Skeletal muscle satellite cell (primary cell): ENCODE results near the gene PPIG.

Experiments used
- H3K27me3 ChIP-seq: 2 replicates; pipeline ENCODE4 v1.7.0; 2013; ENCODE audit warnings: low read length; ENCODE audit not compliant: control insufficient read depth, insufficient read depth
- H3K36me3 ChIP-seq: 2 replicates; pipeline ENCODE4 v1.7.0; 2013; ENCODE audit warnings: mild to moderate bottlenecking, control low read depth, low read length; ENCODE audit not compliant: insufficient read depth
- H3K4me1 ChIP-seq: 2 replicates; pipeline ENCODE4 v1.7.0; 2013; ENCODE audit warnings: low read length; ENCODE audit not compliant: control insufficient read depth, insufficient read depth
- H3K4me2 ChIP-seq: 2 replicates; pipeline ENCODE4 v1.7.0; 2013; ENCODE audit warnings: mild to moderate bottlenecking, low read length
- H3K4me3 ChIP-seq: 2 replicates; pipeline ENCODE4 v1.7.0; 2013; ENCODE audit warnings: low read length
- H3K9ac ChIP-seq: 2 replicates; pipeline ENCODE4 v1.7.0; 2013; ENCODE audit warnings: mild to moderate bottlenecking, low read depth, low read length, moderate library complexity
- H3K9me3 ChIP-seq: replicated peaks from 2 replicates; pipeline ENCODE4 v1.7.0; 2013; ENCODE audit warnings: mild to moderate bottlenecking, control low read depth, low read length

Gene PPIG

GRCh38 chr2:169664978-169665930, 81.1 kb downstream of the PPIG start:
- H3K36me3 ChIP-seq, result no peaks in the 10 kb centered on the region
- no peaks in the 10 kb centered on the region for H3K27me3 ChIP-seq
- H3K9ac ChIP-seq, result no peak overlapping the region
- no peak overlapping the region for H3K4me2 ChIP-seq
- no peaks in the 10 kb centered on the region for H3K9me3 ChIP-seq
- no peaks in the 10 kb centered on the region for H3K4me1 ChIP-seq
- no peak overlapping the region for H3K4me3 ChIP-seq

- no peaks in the 10 kb centered on the region for H3K9me3 ChIP-seq
- H3K4me1 ChIP-seq, result no peaks in the 10 kb centered on the region
- no peak overlapping the region for H3K4me3 ChIP-seq
- no peak overlapping the region for H3K4me2 ChIP-seq
- H3K9ac ChIP-seq, result no peak overlapping the region
- no peaks in the 10 kb centered on the region for H3K36me3 ChIP-seq
- no peaks in the 10 kb centered on the region for H3K27me3 ChIP-seq
These were observed 83.4 kb downstream of the PPIG start for GRCh38 chr2:169667583-169667982.

- no peaks in the 10 kb centered on the region for H3K9me3 ChIP-seq
- H3K9ac ChIP-seq, result no peak overlapping the region
- H3K4me1 ChIP-seq, result no peaks in the 10 kb centered on the region
These were observed 86.1 kb downstream of the PPIG start for GRCh38 chr2:169670215-169670651.

GRCh38 chr2:169670937-169671336, 86.8 kb downstream of the PPIG start:
- Histone ChIP-seq H3K4me3 (no peak overlapping the region), H3K9me3 (no peaks in the 10 kb centered on the region), H3K4me1 (no peaks in the 10 kb centered on the region), H3K27me3 (no peaks in the 10 kb centered on the region), H3K9ac (no peak overlapping the region), H3K4me2 (no peak overlapping the region), H3K36me3 (no peaks in the 10 kb centered on the region)

More at GRCh38 chr2:169670215-169670651, 86.1 kb downstream of the PPIG start:
- H3K27me3 ChIP-seq, result no peaks in the 10 kb centered on the region
- H3K4me2 ChIP-seq, result no peak overlapping the region
- no peak overlapping the region for H3K4me3 ChIP-seq
- H3K36me3 ChIP-seq, result no peaks in the 10 kb centered on the region

- no peak overlapping the region for H3K4me3 ChIP-seq
- no peaks in the 10 kb centered on the region for H3K27me3 ChIP-seq
- H3K4me2 ChIP-seq, result no peak overlapping the region
- H3K9me3 ChIP-seq, result no peaks in the 10 kb centered on the region
- H3K36me3 ChIP-seq, result no peaks in the 10 kb centered on the region
- H3K4me1 ChIP-seq, result no peaks in the 10 kb centered on the region
- H3K9ac ChIP-seq, result no peak overlapping the region
These were observed 88.3 kb downstream of the PPIG start for GRCh38 chr2:169672406-169672805.

GRCh38 chr2:169673106-169673505, 89.0 kb downstream of the PPIG start:
- Histone ChIP-seq H3K4me1 (no peaks in the 10 kb centered on the region), H3K9me3 (no peaks in the 10 kb centered on the region), H3K4me2 (no peak overlapping the region), H3K36me3 (no peaks in the 10 kb centered on the region), H3K4me3 (no peak overlapping the region), H3K27me3 (no peaks in the 10 kb centered on the region), H3K9ac (no peak overlapping the region)

GRCh38 chr2:169673921-169674320, 89.8 kb downstream of the PPIG start:
- Histone ChIP-seq H3K4me3 (no peak overlapping the region), H3K4me1 (no peaks in the 10 kb centered on the region), H3K27me3 (no peaks in the 10 kb centered on the region), H3K4me2 (no peak overlapping the region), H3K36me3 (no peaks in the 10 kb centered on the region), H3K9ac (no peak overlapping the region), H3K9me3 (no peaks in the 10 kb centered on the region)

GRCh38 chr2:169676357-169676756, 92.2 kb downstream of the PPIG start:
- H3K9ac ChIP-seq, result no peak overlapping the region

GRCh38 chr2:169676850-169677249, 92.7 kb downstream of the PPIG start:
- no peaks in the 10 kb centered on the region for H3K4me1 ChIP-seq
- H3K36me3 ChIP-seq, result no peaks in the 10 kb centered on the region
- H3K4me2 ChIP-seq, result no peak overlapping the region
- H3K27me3 ChIP-seq, result no peaks in the 10 kb centered on the region
- no peak overlapping the region for H3K4me3 ChIP-seq
- H3K9ac ChIP-seq, result no peak overlapping the region
- H3K9me3 ChIP-seq, result no peaks in the 10 kb centered on the region

More at GRCh38 chr2:169676357-169676756, 92.2 kb downstream of the PPIG start:
- Histone ChIP-seq H3K27me3 (no peaks in the 10 kb centered on the region), H3K4me1 (no peaks in the 10 kb centered on the region), H3K4me2 (no peak overlapping the region), H3K36me3 (no peaks in the 10 kb centered on the region), H3K9me3 (no peaks in the 10 kb centered on the region), H3K4me3 (no peak overlapping the region)

- Histone ChIP-seq H3K4me3 (no peak overlapping the region), H3K36me3 (no peaks in the 10 kb centered on the region), H3K4me2 (no peak overlapping the region), H3K9me3 (no peaks in the 10 kb centered on the region), H3K9ac (no peak overlapping the region), H3K4me1 (no peaks in the 10 kb centered on the region), H3K27me3 (no peaks in the 10 kb centered on the region)
These were observed 98.9 kb downstream of the PPIG start for GRCh38 chr2:169683054-169683424.

- Histone ChIP-seq H3K4me2 (no peak overlapping the region), H3K36me3 (no peaks in the 10 kb centered on the region), H3K9ac (no peak overlapping the region), H3K4me3 (no peak overlapping the region), H3K4me1 (no peaks in the 10 kb centered on the region), H3K27me3 (no peaks in the 10 kb centered on the region), H3K9me3 (no peaks in the 10 kb centered on the region)
These were observed 99.4 kb downstream of the PPIG start for GRCh38 chr2:169683425-169684134.
